ENCODE results near the gene IMPA2.

Gene IMPA2

DNA sequence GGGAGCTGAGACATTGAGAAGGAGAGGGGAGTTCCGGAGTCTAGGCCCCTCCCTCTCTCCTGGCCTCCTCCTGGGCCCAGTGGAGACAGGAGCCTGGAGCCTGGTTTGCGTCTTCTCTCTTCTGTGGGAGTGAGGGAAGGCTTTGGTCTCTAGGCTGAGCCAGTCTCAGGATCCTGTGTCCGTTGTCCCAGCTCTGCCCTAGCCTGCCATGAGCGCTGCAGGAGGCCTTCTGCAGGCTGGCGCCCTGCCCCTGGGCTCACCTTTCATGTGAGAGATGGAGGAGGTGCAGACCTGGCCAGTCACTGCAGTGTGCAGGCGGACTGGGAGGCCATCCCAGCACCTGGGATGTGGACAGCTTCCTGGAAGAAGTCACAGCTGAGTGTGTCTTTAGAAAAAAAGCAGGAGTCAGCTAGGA is 8.7 kb downstream of the IMPA2 start:
- DNase-seq (ENCODE audit: low read depth): no peak

DNA sequence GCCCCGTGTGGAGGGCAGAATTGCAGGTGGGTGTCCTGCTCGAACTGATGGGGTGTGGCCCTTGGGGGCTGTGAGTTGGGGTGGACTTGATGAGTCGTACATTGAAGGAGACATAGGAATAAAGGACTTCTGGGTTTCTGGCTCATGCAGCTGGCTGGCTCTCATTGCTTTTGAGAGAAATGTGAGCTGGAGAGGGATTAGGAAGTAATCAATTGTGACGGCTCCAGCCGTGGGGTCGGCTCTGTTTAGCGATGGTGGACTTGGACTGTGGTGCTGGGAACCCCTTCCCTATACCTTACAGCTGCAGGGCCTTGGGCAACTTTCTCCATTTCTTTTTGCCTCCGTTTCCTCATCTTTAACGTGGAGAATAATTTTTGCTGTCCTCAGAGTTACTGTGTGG is 9.2 kb downstream of the IMPA2 start:
- DNase-seq (ENCODE audit: low read depth): no peak

DNA sequence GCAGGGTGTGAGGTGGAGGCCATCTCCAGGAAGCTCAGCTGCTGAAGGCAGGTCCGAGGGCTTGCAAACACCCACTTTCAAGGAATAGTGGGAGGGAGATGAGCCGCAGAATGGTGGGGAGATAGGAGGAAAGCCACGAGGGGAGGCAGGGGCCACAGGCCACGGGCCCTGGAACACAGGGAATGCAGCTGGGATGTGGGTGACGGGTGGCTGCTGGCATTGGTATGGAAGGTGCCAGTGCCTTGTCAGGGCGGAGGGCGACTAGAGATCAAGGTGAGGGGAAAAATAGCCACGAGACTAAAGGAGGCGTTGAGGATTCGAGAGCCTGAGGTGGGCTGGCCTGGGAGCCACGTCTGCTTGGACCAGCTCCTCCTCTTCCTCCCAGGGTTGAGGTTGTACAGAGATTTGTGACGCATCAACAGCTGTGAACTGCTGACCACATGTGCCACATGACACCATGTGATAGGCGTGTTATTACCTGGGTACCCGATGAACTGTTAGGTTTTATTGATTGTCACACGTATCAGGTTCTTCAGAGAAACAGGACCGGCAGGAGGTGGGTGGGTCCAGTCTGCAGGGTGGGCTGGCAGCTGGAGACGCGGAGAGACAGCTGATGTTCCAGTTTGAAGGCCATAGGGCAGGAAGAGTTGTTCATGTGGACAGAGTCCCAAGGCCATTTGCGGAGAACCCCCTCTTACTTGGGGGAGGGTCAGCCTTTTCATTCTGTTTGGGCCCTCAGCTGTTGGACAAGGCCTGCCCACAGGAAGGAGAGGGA is 9.9 kb downstream of the IMPA2 start:
- DNase-seq (ENCODE audit: low read depth): no peak

DNA sequence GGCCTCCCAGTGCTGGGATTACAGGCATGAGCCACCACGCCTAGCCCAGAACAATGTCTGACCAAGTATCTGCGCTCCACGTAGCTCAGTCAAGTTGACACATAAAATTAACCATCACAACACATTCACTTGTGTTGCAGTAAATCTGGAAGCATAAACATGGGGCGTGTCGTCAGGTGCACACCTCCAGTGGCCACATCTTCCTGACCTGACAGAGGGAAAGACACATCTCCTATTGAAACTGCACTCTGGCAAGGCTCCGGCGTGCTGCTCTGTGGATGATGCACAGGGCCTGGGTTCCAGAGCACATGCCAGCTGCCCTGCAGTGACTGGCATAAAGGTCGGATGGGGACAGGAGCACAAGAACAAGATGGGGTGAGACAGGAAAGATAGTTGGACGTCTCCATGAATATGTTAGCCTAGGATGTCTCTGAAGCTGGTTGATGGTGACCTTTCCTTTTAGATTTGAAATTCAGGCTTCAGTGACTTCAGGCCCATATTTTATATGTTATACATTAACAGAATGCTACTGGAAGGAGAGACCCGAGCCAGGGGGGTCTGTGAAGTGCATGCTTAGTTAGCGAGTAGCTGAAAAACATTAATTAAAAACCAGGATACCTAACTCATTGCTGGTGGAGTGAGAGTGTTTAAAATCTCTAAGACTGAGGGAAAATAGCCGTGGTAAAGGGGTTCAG is 10.9 kb downstream of the IMPA2 start:
- DNase-seq (ENCODE audit: low read depth): no peak

DNA sequence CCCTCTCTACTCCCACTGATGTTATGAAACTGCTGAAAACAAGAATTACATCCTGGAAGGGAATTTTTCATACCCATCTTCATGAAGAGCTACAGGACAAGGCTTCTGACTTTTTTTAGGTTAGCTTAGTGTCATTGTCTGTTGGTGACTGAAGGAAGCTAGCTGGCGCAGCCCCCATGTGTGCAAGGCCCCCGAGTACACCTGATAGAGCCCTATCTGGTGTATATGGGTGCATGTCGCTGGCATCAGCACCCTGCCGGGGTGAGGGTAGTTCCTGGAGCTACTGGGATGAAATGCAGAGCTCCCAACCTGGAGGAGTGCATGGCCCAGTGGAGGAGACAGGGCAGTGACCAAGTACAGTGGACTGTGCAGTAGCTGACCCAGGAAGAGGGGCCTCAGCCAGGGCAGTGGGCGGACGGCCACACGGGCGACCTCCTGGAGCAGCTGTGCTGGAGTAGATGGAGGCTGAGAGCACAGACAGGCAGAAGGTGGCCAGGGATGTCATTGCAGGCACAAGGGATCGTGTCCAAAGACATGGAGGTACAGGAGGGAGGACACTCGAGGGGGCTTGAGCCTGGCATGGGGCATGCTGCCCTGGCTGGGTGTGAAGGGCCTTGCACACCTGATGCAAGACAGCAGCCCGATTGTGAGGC is 12.1 kb downstream of the IMPA2 start:
- no peak for DNase-seq (ENCODE audit: low read depth)

DNA sequence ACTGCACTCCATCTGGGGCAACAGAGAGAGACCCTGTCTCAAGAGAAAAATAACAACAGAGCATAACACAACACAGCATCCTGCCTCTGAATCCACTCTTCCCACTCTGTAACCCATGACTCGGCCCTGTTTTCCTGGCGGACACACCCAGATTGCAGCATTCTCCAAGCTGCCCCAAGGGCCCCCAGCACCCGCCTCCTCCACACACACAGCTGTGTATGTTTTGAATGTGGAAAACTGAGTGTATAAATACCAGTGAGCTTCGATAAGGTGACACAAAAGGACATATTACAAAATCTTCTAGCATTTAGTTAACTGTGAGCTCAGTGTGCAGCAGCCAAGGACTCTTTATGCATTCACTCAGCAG is 13.0 kb downstream of the IMPA2 start:
- no peak for DNase-seq (ENCODE audit: low read depth)

DNA sequence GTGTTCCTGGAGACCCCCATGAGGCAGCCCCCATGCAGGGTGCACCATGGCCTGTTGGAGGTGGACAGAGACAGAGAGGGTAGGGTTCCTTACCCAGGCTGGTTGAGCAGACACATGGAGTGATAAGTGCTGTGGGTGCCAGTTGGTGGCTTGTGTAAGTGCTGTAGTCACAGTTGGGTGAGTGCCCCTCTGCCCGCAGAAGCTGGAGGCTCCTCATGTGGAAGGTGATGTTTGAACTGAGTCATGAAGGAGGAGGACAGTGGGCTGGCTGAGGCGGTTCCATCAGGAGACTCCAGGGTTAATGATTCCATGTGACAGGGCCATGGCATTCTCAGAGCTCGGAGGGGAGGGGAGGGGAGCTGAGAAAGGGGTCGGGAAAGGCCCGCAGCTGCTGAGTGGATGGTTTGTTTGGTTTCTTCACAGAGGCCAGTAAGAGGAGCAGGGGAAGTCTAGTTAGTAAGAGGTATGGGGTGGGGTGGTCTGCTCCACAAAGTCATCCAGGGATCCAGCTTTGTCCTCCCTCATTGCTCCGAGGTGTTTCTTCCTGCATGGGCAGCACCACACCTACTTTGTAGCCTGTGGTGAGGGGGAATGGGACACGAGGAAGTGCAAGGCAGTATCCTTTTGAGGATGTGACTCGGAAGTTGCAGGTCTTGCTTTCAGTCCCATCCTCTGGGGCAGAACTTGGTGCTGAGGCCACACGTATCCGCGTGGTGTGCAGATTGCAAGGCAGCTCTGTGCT is 13.6 kb downstream of the IMPA2 start:
- no peak for DNase-seq (ENCODE audit: low read depth)

DNA sequence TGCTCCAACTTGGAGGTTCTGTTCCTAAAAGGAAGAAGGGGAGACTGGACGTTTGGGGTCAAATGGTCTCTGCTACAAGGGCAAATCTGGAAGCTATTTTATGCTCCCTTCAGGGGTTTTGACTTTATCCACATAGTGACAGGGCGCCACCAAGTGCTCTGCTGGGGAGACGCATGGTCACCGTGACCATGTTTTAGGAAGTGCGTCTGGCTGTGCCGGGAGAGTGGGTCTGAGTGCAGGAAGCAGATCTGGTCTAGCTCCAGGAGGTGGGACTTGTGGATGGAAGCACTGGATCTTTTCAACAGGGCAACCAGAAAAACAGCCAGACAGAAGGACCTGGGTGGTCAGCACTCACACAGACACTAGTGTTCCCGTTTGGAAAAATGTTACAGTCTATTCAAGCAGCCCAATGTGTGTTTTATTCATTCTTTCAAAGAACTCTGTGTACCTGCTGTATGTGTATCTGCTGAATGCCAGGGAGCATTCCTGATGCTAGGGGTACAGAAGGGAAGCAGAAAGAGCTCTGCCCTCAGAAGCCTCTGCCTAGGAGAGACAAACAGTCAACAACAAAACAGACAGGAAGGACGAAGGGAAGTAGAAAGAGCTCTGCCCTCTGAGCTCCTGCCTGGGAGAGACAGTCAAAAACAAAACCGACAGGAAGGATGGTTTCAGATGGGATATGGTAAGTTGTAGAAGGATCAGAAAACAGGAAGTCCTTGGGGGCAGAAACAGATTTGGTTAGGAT is 14.3 kb downstream of the IMPA2 start:
- DNase-seq (ENCODE audit: low read depth): no peak

DNA sequence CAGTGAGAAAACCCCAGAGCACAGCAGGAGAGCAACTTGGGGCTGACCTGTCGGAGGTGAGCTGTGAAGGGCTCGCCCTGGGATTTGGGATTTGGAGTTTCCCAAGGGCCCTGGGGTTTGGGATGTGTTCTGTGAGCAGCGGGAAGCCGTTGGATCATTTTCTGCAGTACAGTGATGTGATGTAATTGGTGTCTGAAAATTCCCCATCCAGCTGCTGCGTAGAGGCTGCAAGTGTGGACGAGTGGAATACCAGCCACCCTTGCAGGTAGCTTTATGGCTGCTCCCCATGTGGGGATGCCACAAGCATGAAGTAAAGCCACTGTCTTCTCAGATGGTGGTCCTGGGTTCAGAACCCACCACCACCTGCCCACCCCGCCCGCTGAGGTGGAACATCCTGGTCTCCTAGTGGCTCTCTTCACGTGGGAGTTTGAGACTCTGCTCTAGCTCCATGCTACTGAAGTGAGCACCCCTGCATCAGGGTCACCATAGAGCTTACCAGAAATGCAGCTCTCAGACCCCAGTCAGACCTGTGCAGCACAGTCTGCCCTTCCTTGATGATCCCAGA is 15.0 kb downstream of the IMPA2 start:
- DNase-seq (ENCODE audit: low read depth): no peak

DNA sequence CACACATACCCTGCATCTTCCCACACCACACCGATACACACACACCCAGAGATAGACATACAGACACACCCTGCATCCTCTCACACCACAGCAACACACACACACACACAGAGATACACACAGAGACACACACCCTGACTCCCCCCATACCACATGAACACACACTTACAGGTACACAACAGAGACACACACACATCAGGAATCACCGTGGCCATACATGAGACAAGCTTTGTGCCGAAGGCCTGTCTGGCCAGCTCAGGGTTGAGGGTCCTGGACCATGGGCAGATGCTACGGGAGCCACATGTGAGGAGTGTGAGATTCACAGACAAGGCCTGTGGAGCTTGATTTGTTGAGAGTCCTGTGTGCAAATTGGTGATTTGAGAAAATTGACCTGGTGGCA is 15.6 kb downstream of the IMPA2 start:
- DNase-seq (ENCODE audit: low read depth): no peak

DNA sequence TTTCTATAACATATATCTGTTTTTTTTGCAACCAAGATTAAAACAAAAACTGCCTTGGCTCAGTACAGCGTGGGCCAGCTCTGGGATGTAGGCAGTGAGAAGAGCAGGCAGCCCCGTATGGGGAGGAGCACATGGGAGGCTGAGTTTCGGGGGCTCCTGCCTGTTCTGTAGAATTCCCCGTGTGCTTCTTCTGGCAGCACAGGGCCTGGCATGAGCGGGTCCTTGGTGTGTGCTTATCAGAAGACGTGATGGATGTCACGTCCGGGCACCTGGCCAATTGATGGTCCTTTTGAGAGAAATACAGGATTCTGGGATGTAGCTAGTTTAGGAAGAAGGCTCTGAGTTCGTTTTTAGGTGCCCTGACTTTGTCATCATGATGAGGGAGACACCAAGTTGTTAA is 16.2 kb downstream of the IMPA2 start:
- no peak for DNase-seq (ENCODE audit: low read depth)

DNA sequence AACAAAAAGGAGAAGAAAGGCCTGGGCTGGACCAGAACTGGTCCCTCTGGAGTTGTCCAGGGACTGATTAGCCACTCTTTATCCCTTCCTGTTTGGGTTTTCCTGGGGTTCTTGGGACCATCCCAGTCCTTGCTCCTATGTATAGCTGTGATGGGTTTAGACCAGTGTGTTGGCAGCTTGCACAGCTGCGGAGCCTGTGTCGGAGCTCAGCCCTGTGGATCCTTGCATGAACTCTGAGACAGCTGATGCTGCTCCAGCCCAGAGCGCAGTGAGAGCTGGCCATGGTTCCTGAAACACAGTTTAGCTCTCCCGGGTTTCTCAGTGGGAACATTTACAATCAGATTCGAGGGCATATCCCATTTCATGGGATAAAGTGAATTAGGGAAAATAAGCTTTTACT is 16.9 kb downstream of the IMPA2 start:
- no peak for DNase-seq (ENCODE audit: low read depth)

DNA sequence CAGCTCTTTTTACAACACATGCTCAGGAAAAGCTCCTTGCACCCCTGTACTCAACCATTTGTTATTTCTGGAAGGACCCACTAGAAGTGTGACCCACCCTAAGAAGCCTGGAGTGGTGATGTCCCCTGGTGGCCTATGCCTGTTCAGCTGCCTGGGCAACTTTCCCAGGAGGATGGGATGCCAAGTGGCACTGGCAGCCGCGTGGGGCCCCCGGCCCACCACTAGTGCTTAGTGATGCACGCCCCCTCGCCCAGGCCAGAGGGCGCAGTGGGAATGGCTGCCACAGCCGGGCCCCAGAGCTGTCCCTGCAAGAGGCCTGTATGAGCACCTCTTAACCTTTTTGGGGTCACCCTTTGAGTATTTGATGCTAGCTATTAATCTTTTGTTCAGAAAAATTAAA is 18.1 kb downstream of the IMPA2 start:
- no peak for DNase-seq (ENCODE audit: low read depth)

DNA sequence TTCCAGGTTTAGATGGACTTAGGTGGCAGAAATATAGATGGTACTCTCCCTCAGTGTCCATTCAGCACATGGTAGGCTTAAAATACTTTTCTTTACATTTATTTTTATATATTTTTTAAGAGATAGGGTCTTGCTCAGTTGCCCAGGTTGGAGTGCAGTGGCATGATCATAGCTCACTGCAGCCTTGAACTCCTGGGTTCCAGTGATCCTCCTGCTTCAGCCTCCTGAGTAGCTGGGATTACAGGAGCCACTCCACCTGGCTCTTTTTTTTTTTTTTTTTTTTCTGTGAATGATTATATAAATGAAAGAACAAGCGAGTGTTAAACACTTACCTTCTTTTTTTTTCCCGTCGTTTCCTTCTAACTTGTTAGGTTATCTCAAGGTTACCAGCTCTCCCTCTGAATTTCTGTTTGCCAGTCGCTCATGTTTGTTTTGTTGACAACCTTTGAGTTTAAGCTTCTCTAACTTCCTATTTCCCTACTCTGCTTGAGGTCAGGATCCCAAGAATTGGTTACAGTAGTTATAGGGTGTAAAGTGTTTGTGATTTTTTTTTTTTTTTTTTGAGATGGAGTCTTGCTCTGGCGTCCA is 18.9 kb downstream of the IMPA2 start:
- DNase-seq (ENCODE audit: low read depth): no peak

DNA sequence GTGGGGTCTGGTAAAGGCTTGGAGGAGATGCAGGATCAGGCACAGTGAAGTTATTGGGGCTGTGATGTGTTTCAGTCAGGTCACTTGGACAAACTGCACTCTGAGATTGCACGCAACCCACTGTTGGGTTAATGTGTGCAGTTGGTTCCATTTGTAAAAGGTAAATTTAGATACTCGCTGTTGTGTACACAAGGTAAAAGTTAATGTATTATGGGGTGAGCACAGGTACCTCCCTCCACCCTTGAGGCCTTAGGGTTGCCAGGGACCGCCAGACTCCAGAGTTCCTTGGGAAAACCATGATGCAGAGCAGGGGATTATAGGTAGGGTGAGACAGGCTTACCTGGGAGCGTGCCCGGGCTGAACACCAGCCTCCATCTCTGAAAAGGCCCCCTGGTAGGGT is 20.1 kb downstream of the IMPA2 start:
- no peak for DNase-seq (ENCODE audit: low read depth)

DNA sequence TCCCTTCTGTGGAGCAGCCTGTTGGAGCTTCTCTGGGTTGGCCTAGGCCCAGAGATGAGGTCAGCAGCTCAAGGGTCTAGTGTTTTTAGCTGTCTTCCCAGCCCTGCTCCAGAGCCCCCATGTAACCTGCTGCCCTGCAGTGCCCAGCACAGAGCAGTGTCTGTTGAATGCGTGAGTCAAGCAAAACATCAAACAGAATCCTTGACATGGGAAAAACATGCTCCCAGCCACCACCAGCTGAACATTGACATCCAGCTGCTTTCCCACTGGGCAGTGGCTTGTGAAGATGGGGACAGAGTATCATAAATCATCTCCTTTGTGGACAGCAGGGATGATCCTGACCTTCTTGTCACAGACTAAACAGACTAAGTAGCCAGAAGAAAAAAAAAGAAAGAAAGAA is 22.6 kb downstream of the IMPA2 start:
- no peak for DNase-seq (ENCODE audit: low read depth)

DNA sequence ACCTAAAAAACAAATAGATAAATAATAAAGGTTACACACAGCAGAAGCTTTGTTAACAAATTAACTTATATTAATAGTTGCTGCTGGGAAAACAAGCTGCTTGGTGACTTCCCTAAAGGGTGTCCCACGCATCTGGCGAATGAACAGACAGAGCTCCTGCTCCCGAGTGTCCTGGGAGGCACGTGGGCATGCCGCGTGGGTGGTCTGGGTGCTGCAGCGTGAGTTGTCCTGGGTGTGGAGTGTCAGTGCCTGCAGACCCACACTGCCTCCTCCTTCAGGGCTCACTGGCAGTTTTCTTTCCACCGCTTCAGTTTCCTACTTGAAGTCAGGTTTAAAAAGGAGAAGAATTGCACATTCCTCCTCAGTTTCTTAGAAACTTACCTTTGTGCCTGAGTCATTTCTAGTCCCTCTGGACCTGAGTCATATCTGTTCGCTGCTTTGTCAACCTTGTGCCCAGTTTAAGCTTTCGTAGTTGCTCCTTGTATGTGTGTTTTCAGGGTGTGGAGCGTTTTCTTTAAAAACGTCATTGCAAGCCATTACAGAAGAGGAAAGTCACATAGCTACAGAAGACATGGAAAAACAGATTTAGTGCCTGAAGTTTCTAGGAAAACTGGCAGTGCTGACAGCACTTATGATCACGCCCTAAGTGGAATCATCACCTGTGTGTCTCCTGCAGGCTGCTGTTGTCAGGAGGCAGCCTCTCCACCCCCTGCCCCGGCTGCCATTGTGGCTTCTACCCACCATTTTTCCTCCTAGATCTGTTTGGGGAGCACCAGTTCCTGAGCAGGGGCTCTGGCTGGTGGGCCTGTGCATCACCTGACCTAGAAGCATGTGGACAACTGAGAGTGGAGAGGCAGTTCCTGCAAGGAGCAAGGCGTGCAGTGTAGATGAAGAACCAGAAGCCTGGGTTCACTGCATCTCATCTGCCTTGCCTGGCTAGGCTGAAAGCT is 24.5 kb downstream of the IMPA2 start:
- DNase-seq (ENCODE audit: low read depth): no peak

DNA sequence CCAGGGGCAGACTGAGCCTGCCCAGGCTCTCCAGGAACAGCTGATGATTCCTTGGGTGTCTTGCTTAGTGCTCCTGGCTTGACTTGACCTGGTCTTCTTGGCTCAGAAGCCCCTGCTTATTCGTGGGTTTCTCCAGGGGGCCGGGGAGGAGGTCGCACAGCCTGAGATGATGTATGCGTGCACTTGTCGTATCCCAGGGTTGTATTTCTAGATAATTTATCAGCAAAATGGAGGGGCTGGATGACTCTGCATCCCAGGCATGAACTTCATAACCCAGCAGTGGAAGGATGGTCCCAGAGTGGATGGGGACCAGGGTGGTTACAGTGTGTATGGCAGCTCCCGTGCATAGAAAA is 25.2 kb downstream of the IMPA2 start:
- DNase-seq (ENCODE audit: low read depth): no peak

DNA sequence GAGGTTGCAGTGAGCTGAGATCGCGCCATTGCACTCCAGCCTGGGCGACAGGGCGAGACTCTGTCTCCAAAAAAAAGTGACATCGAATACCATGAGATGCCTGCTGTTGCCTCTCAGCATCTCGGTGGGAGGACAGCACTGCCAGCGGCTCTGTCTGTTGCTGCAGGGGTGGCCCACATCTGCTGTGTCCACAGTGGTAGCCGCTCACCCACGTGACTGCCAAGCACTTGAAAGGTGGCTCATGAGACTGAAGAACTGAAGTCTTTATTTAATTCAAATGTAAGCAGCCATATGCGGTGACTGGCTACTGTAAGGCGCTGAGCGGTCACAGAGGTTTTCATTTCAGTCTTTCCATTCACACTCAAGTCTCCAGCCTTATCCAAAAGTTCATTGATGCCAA is 25.8 kb downstream of the IMPA2 start:
- no peak for DNase-seq (ENCODE audit: low read depth)

DNA sequence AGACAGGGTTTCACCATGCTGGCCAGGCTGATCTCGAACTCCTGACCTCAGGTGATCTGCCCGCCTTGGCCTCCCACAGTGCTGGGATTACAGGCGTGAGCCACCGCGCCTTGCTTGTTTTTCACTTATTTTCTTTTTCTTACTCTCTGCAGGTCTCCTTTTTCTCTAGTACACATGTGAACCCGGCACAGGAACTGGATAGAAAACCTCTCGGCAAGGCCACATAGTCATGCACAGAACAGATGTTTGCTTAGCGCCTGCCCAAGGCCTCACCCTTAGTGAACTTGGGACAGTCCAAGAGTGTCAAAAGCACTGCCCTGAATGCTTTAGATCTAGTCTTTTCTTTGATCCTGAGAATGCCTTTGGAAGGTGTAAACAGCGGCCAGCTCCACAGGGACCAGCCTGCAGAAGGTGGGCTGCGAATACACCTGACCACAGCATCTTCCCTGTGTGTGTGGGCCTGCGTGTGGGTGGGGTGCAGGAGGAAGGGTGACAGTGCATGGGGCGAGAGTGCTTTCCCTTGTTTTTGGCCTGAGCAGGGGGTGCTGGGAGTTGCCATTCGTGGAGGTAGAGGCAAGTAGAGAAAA is 27.0 kb downstream of the IMPA2 start:
- no peak for DNase-seq (ENCODE audit: low read depth)

Measured in stimulated activated CD8-positive, alpha-beta memory T cell treated with anti-CD3 and anti-CD28 coated beads, Interleukin-15, amount 100 ng/mL, for 24 hours (primary cell).